Measurements from ENCODE around the gene USP13. TPM values are rescaled to one million over a fixed set of nuclear protein-coding genes. Genes with fewer than 3 reads are reported as not detected.

Gene USP13
- total RNA-seq, 4 donors from 2014 or later = 1.5 to 6.5 (median 4.1) TPM

GRCh38 chr3:179608931-179609720 lies 43.7 kb upstream of the USP13 start:
- WGBS, 2 donors = 59 to 78% methylated on average over 6 of the region's 6 CpGs
- H3K4me1 ChIP-seq = peaks cover 11 to 25% (median 13%) of the 10 kb centered on the region in 3 donors
- intact Hi-C loops (cut with DNase I) = no loop called here
- no peak overlapping the region for H3K4me3 ChIP-seq
- no peaks in the 10 kb centered on the region for H3K9me3 ChIP-seq
- no peaks in the 10 kb centered on the region for H3K27me3 ChIP-seq
- H3K36me3 ChIP-seq = peaks cover 0 to 23% (median 0%) of the 10 kb centered on the region in 3 donors
- no peak for DNase-seq
- no peak for TF ChIP-seq CTCF (IDR thresholded peaks at IDR 0.05)
- no peak for TF ChIP-seq POLR2A (IDR thresholded peaks at IDR 0.05)
- no peak overlapping the region for H3K27ac ChIP-seq

DNA sequence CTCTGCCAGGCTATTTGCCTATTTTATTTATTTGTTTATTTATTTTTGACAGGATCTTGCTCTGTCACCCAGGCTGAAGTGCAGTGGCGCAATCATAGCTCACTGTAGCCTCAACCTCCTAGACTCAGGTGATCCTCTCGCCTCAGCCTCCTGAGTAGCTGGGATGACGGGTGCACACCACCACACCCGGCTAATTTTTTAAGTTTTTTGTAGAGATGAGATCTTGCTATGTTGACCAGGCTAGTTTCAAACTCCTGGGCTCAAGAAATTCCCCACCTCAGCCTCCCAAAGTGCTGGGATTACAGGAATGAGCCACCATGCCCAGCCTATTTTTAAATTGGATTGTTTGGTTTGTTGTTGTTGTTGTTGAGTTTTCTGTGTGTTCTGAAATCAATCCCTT lies 42.8 kb upstream of the USP13 start:
- intact Hi-C loops (cut with DNase I) = no loop called here
- Histone ChIP-seq H3K27me3 (no peaks in the 10 kb centered on the region), H3K36me3 (peaks cover 0 to 23% (median 0%) of the 10 kb centered on the region in 3 donors), H3K9me3 (no peaks in the 10 kb centered on the region), H3K4me3 (no peak overlapping the region), H3K27ac (no peak overlapping the region), H3K4me1 (peaks cover 10 to 24% (median 13%) of the 10 kb centered on the region in 3 donors)
- 93% methylated on average over 4 of the region's 4 CpGs for WGBS, 2 donors
- DNase-seq = no peak
- TF ChIP-seq CTCF (IDR thresholded peaks at IDR 0.05) = no peak
- no peak for TF ChIP-seq POLR2A (IDR thresholded peaks at IDR 0.05)

GRCh38 chr3:179613807-179614206 lies 39.0 kb upstream of the USP13 start:
- Histone ChIP-seq H3K27me3 (no peaks in the 10 kb centered on the region), H3K27ac (no peak overlapping the region), H3K36me3 (peaks cover 0 to 47% (median 0%) of the 10 kb centered on the region in 3 donors), H3K9me3 (no peaks in the 10 kb centered on the region), H3K4me3 (no peak overlapping the region), H3K4me1 (peaks cover 0 to 3% (median 0%) of the 10 kb centered on the region in 3 donors)
- intact Hi-C loops (cut with DNase I) = no loop called here
- DNase-seq = no peak
- TF ChIP-seq POLR2A (IDR thresholded peaks at IDR 0.05) (no peak), CTCF (IDR thresholded peaks at IDR 0.05) (no peak)
- WGBS, 2 donors = 57 to 67% methylated on average over 2 of the region's 2 CpGs

- H3K27me3 ChIP-seq = no peaks in the 10 kb centered on the region
- peaks cover 0 to 47% (median 0%) of the 10 kb centered on the region in 3 donors for H3K36me3 ChIP-seq
- intact Hi-C loops (cut with DNase I) = no loop called here
- no peak overlapping the region for H3K27ac ChIP-seq
- no peak overlapping the region for H3K4me3 ChIP-seq
- no peaks in the 10 kb centered on the region for H3K9me3 ChIP-seq
- WGBS, 2 donors = 76 to 83% methylated on average over 4 of the region's 4 CpGs
- H3K4me1 ChIP-seq = no peaks in the 10 kb centered on the region
- DNase-seq = no peak
- TF ChIP-seq CTCF (IDR thresholded peaks at IDR 0.05) (no peak), POLR2A (IDR thresholded peaks at IDR 0.05) (no peak)
Observed at GRCh38 chr3:179615458-179616173, 37.2 kb upstream of the USP13 start.

GRCh38 chr3:179622023-179622422 lies 30.8 kb upstream of the USP13 start:
- intact Hi-C loops (cut with DNase I) = no loop called here
- Histone ChIP-seq H3K4me3 (no peak overlapping the region), H3K4me1 (no peaks in the 10 kb centered on the region), H3K9me3 (no peaks in the 10 kb centered on the region), H3K27ac (no peak overlapping the region), H3K36me3 (peaks cover 7 to 89% (median 18%) of the 10 kb centered on the region in 3 donors), H3K27me3 (no peaks in the 10 kb centered on the region)
- TF ChIP-seq POLR2A (IDR thresholded peaks at IDR 0.05) = no peak
- TF ChIP-seq CTCF (IDR thresholded peaks at IDR 0.05) = no peak
- no peak for DNase-seq
- 91 to 92% methylated on average over 2 of the region's 2 CpGs for WGBS, 2 donors
